Brain microvascular endothelial cell (primary cell): ENCODE measurements around the gene HIF1A.

Experiments
- DNase-seq: peaks from one replicate; pipeline ENCODE4 v3.0.0-alpha.2; 2020
- H3K27ac ChIP-seq: fragments of 250-450 bp; sonication (Bioruptor Pico); 2 replicates; pipeline ENCODE4 v1.5.1; 2020; ENCODE audit warnings: mild to moderate bottlenecking, moderate library complexity
- H3K27me3 ChIP-seq: fragments of 250-450 bp; sonication (Bioruptor Pico); replicated peaks from 2 replicates; pipeline ENCODE4 v1.5.1; 2020; ENCODE audit warnings: mild to moderate bottlenecking
- H3K36me3 ChIP-seq: fragments of 250-450 bp; sonication (Bioruptor Pico); replicated peaks from 2 replicates; pipeline ENCODE4 v1.5.1; 2020; ENCODE audit warnings: mild to moderate bottlenecking
- H3K4me3 ChIP-seq: 2 replicates; pipeline ENCODE4 v1.5.1; 2011; ENCODE audit warnings: low read depth, mild to moderate bottlenecking, control low read depth, low read length, moderate library complexity
- in situ Hi-C: cut with HindIII; loops from 2 replicates; pipeline ENCODE4 v1.10.0; 2017; ENCODE audit warnings: low sequenced_read_pairs, low pct_ligation_motif_present
- TF ChIP-seq, protein P1 (sequence below): IDR thresholded peaks from 2 replicates; pipeline ENCODE4 v1.5.1; 2011; ENCODE audit warnings: low read depth, mild to moderate bottlenecking, moderate library complexity, low read length, control low read depth, inconsistent platforms; ENCODE audit errors: missing control alignments

The HIF1A gene

GRCh38 chr14:61678975-61679374, 16.3 kb upstream of the HIF1A start:
- Histone ChIP-seq H3K27ac (no peak overlapping the region), H3K4me3 (no peak overlapping the region), H3K36me3 (no peaks in the 10 kb centered on the region), H3K27me3 (no peaks in the 10 kb centered on the region)
- TF ChIP-seq, protein P1, sequence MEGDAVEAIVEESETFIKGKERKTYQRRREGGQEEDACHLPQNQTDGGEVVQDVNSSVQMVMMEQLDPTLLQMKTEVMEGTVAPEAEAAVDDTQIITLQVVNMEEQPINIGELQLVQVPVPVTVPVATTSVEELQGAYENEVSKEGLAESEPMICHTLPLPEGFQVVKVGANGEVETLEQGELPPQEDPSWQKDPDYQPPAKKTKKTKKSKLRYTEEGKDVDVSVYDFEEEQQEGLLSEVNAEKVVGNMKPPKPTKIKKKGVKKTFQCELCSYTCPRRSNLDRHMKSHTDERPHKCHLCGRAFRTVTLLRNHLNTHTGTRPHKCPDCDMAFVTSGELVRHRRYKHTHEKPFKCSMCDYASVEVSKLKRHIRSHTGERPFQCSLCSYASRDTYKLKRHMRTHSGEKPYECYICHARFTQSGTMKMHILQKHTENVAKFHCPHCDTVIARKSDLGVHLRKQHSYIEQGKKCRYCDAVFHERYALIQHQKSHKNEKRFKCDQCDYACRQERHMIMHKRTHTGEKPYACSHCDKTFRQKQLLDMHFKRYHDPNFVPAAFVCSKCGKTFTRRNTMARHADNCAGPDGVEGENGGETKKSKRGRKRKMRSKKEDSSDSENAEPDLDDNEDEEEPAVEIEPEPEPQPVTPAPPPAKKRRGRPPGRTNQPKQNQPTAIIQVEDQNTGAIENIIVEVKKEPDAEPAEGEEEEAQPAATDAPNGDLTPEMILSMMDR, result no peak
- no peak for DNase-seq
- in situ Hi-C loops, result no loop called here

GRCh38 chr14:61681413-61681812, 13.9 kb upstream of the HIF1A start:
- TF ChIP-seq, protein P1, result no peak
- Histone ChIP-seq H3K27ac (no peak overlapping the region), H3K4me3 (no peak overlapping the region), H3K27me3 (no peaks in the 10 kb centered on the region), H3K36me3 (no peaks in the 10 kb centered on the region)
- in situ Hi-C loops, result no loop called here
- DNase-seq, result no peak

DNA sequence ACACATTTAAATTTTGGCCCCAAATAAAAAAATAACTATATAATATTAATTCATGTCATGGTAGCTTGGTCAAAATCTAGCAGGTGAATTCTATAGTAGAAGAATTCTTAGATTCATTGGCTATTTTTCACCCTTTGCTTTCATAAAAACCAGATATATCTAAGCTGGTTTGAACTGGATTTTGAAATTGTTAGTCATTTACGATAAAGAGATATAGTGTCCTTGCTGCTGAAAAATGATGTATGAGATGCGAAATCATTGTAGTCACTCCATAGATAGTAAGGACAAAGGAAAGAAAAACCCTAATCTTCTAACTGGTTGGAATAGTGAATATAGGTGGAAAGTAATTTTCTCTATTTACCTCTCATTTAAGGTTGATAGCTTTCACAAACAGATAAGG, 12.2 kb upstream of the HIF1A start:
- DNase-seq, result no peak
- H3K27ac ChIP-seq, result no peak overlapping the region
- H3K36me3 ChIP-seq, result no peaks in the 10 kb centered on the region
- no peak overlapping the region for H3K4me3 ChIP-seq
- TF ChIP-seq, protein P1, result no peak
- in situ Hi-C loops, result no loop called here
- no peaks in the 10 kb centered on the region for H3K27me3 ChIP-seq

DNA sequence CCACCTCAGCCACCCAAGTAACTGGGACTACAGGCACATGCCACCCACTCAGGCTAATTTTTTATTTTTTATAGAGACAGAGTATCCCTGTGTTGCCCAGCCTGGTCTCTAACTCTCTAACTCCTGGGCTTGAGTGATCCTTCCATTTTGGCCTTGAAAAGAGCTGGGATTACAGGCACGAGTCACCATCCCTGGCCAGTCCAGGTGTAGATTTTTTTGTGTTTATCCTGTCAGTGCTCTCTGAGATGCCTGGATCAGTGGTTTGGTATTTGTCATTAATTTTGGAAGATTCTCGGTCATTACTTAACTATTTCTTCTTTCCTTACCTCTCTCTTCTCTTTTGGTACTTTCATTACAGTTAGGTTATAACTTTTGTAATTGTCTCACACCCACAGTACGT, 5.3 kb upstream of the HIF1A start:
- Histone ChIP-seq H3K4me3 (no peak overlapping the region), H3K27ac (no peak overlapping the region), H3K36me3 (no peaks in the 10 kb centered on the region), H3K27me3 (no peaks in the 10 kb centered on the region)
- in situ Hi-C loops, result no loop called here
- TF ChIP-seq, protein P1, result no peak
- no peak for DNase-seq

DNA sequence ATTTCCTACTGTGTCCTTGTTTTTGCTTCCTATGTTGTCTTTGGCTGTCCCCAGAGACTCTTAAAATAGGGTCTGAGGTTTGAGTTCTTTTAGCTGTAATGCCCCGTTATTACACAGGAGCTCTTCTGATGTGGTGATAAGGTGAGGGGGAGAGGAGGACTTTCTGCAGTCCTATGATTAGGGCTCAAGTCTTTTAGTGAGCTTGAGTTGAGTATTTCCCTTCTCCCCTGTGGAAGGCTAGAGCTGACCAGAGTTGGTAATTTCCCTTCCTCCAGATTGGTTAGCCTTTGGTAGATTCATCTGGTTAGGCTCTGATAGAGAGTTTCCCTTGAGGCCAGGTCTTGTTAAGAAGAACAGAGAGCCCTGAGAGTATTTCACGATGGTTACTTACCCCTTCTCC, 4.3 kb upstream of the HIF1A start:
- no peak overlapping the region for H3K4me3 ChIP-seq
- H3K27ac ChIP-seq, result no peak overlapping the region
- TF ChIP-seq, protein P1, result no peak
- no peak for DNase-seq
- H3K27me3 ChIP-seq, result no peaks in the 10 kb centered on the region
- in situ Hi-C loops, result no loop called here
- peaks cover 3% of the 10 kb centered on the region for H3K36me3 ChIP-seq

- Histone ChIP-seq H3K27me3 (no peaks in the 10 kb centered on the region), H3K36me3 (peaks cover 8% of the 10 kb centered on the region), H3K27ac (no peak overlapping the region), H3K4me3 (no peak overlapping the region)
- no peak for DNase-seq
- TF ChIP-seq, protein P1, result no peak
- in situ Hi-C loops, result no loop called here
Measured at GRCh38 chr14:61691495-61691894, 3.8 kb upstream of the HIF1A start.
